ENCODE data around the gene SLC15A3. TPM values are rescaled to one million over a fixed set of nuclear protein-coding genes. Genes with fewer than 3 reads are reported as not detected.

SLC15A3 gene
- total RNA-seq, 2 experiments from 2014 or later = 12.6 to 41.4 TPM

DNA sequence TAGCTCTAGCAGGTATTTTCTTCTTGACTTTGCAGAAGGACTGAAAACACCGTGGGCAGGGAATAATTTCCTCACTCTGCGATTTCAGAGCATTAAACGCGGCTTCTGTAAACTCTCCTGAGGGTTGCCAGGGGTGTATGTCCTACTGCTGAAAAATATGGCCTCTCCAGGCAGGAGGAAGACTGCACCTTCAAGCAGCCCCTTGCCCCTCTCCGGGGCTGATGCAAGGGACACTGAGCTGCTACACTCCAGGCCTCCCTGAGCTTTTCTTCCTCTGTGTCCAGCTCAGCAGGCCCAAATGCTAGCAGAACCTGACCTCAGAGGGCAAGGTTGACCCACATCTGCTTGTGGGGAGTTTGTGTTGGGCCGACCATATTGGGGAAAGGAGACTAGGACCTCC, 21.7 kb upstream of the SLC15A3 start:
- Histone ChIP-seq H3K79me2 (ENCODE audit: insufficient read depth, low read depth, low read length) (no peaks in the 10 kb centered on the region), H3K4me2 (ENCODE audit: low read length) (no peak overlapping the region), H3K9me2 (ENCODE audit: insufficient read depth, low read length) (no peaks in the 10 kb centered on the region), H2AFZ (ENCODE audit: low read length) (no peak overlapping the region), H3K9me3 (ENCODE audit: low read length) (no peaks in the 10 kb centered on the region), H3K36me3 (ENCODE audit: insufficient read depth, low read length) (no peaks in the 10 kb centered on the region), H3K4me1 (ENCODE audit: insufficient read depth, low read length, poor library complexity, severe bottlenecking) (no peaks in the 10 kb centered on the region), H4K20me1 (ENCODE audit: insufficient read depth, low read length) (no peaks in the 10 kb centered on the region), H3K27ac (ENCODE audit: low read depth, low read length, poor library complexity, severe bottlenecking) (no peak overlapping the region), H3K4me3 (ENCODE audit: low read depth, low read length, poor library complexity, severe bottlenecking) (no peak overlapping the region)
- DNase-seq (ENCODE audit: low spot score) = no peak
- intact Hi-C loops (cut with micrococcal nuclease; ENCODE audit: unreplicated experiment) = no loop called here
- TF ChIP-seq CTCF (conservative IDR thresholded peaks at IDR 0.05; ENCODE audit: low read length) = no peak
- TF ChIP-seq EZH2phosphoT487 (IDR thresholded peaks at IDR 0.05; ENCODE audit: borderline replicate concordance, low read depth, low read length) = no peak
- ChIA-PET POLR2A (no interaction called here), CTCF (ENCODE audit: unreplicated experiment) (no interaction called here)
- BruUV-seq (replicated peaks) = no TSS peak

GRCh38 chr11:60972182-60973030, 20.4 kb upstream of the SLC15A3 start:
- H3K9me3 ChIP-seq (ENCODE audit: low read length) = 0 out of 2 replicates have a peak, but pooled peaks cover 3% of the 10 kb centered on the region
- H3K79me2 ChIP-seq (ENCODE audit: insufficient read depth, low read depth, low read length) = no peaks in the 10 kb centered on the region
- no peak for DNase-seq (ENCODE audit: low spot score)
- no peak overlapping the region for H3K4me3 ChIP-seq (ENCODE audit: low read depth, low read length, poor library complexity, severe bottlenecking)
- TF ChIP-seq CTCF (conservative IDR thresholded peaks at IDR 0.05; ENCODE audit: low read length) (no peak), EZH2phosphoT487 (IDR thresholded peaks at IDR 0.05; ENCODE audit: borderline replicate concordance, low read depth, low read length) (no peak)
- no peaks in the 10 kb centered on the region for H3K9me2 ChIP-seq (ENCODE audit: insufficient read depth, low read length)
- H3K27ac ChIP-seq (ENCODE audit: low read depth, low read length, poor library complexity, severe bottlenecking) = no peak overlapping the region
- H4K20me1 ChIP-seq (ENCODE audit: insufficient read depth, low read length) = no peaks in the 10 kb centered on the region
- no peaks in the 10 kb centered on the region for H3K36me3 ChIP-seq (ENCODE audit: insufficient read depth, low read length)
- intact Hi-C loops (cut with micrococcal nuclease; ENCODE audit: unreplicated experiment) = no loop called here
- no peak overlapping the region for H2AFZ ChIP-seq (ENCODE audit: low read length)
- no peaks in the 10 kb centered on the region for H3K4me1 ChIP-seq (ENCODE audit: insufficient read depth, low read length, poor library complexity, severe bottlenecking)
- no peak overlapping the region for H3K4me2 ChIP-seq (ENCODE audit: low read length)
- no TSS peak for BruUV-seq (replicated peaks)
- POLR2A ChIA-PET = no interaction called here
- CTCF ChIA-PET (ENCODE audit: unreplicated experiment) = no interaction called here

- Histone ChIP-seq H3K79me2 (ENCODE audit: insufficient read depth, low read depth, low read length) (no peaks in the 10 kb centered on the region), H3K27ac (ENCODE audit: low read depth, low read length, poor library complexity, severe bottlenecking) (no peak within 1 kb of the TSS), H3K4me3 (ENCODE audit: low read depth, low read length, poor library complexity, severe bottlenecking) (no peak within 1 kb of the TSS), H3K9me2 (ENCODE audit: insufficient read depth, low read length) (no peaks in the 10 kb centered on the region), H3K4me2 (ENCODE audit: low read length) (no peak within 1 kb of the TSS), H3K36me3 (ENCODE audit: insufficient read depth, low read length) (no peaks in the 10 kb centered on the region), H4K20me1 (ENCODE audit: insufficient read depth, low read length) (no peaks in the 10 kb centered on the region), H3K9me3 (ENCODE audit: low read length) (0 out of 2 replicates have a peak, but pooled peaks cover 3% of the 10 kb centered on the region), H2AFZ (ENCODE audit: low read length) (no peak within 1 kb of the TSS), H3K4me1 (ENCODE audit: insufficient read depth, low read length, poor library complexity, severe bottlenecking) (no peaks in the 10 kb centered on the region)
- no TSS peak for BruUV-seq (replicated peaks)
- DNase-seq (ENCODE audit: low spot score) = no peak
- intact Hi-C loops (cut with micrococcal nuclease; ENCODE audit: unreplicated experiment) = loop anchor here (2.0 kb wide), 1 partner anchor 215 kb away; no protein-coding TSS in a partner anchor
- ChIA-PET POLR2A (no interaction called here), CTCF (ENCODE audit: unreplicated experiment) (no interaction called here)
- TF ChIP-seq EZH2phosphoT487 (IDR thresholded peaks at IDR 0.05; ENCODE audit: borderline replicate concordance, low read depth, low read length) (no peak), CTCF (conservative IDR thresholded peaks at IDR 0.05; ENCODE audit: low read length) (no peak)
Observed at GRCh38 chr11:60971520-60971919, 19.5 kb upstream of the SLC15A3 start, which contains the start of gene CD6. Gene CD6 (plus strand): TSS chr11:60971680. CDS start chr11:60971866, 186 bp downstream.

All from OCI-LY7 (cell line).